CD1c-positive myeloid dendritic cell (primary cell): ENCODE measurements around the gene OR2A7.
A peak's percentile ranks its signal among the peaks of the same experiment; 100 is the strongest.
"Not testable (repeated sequence)": the region's sequence is repeated elsewhere in the genome, so short reads cannot be mapped to it uniquely, and the experiment has no call there.

Experiments
- DNase-seq: peaks from one replicate; pipeline ENCODE4 v3.0.0-alpha.2; 2016; ENCODE audit errors: extremely low spot score

OR2A7 gene

DNA sequence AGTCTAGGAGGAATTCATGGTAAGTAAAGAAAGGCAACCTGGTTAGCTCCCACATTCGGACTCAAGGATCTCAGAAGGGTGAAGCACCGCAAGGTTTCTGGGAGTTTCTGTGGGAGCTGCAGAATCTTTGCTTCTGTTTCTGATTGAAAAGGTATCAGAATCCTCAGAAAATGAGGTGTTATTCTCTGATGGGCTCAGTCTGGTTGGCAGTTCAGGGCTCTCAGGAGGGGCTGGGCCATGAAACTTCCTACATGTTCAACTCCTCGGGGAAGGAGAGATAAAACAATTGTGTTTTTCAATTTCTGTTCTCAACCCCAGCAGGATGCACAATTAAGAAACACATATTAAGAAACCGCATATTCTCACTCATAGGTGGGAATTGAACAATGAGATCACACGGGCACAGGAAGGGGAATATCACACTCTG is 9.1 kb downstream of the OR2A7 start:
- DNase-seq, result no peak

GRCh38 chr7:144252307-144252706 is 12.3 kb downstream of the OR2A7 start:
- not testable (repeated sequence) for DNase-seq

DNA sequence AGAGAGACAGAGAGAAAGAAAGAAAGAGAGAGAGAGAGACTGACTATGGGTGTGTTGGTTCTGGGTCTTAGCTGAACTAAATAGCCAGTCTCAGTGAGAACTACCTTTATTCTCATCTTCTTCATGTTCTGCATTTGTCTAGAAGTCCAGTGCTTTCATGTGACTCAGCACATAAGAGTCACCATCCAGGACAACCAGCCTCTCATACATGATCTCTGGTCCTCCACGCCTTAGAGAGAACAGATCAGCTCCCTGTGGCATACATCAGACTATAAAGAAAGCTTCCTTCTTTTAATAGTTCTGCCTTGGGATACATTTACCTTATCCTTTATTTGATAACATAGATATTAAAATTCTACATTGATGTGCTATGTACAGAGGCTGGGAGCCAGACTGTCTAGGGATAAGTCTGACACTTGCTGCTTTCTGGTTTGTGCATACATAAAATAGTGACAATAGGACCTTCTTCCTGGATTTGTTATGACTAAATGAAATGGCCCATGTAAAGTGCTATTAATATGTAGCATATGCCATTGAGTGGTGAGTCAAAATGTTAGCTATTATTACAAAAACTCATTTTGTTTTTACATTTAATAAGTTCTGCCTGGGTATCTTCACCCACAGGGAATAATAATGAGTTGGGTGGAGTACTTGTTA is 16.8 kb downstream of the OR2A7 start:
- DNase-seq, result not testable (repeated sequence)

GRCh38 chr7:144246967-144247366 is 17.6 kb downstream of the OR2A7 start:
- DNase-seq, result not testable (repeated sequence)

GRCh38 chr7:144245372-144245771 is 19.2 kb downstream of the OR2A7 start:
- DNase-seq, result not testable (repeated sequence)

- not testable (repeated sequence) for DNase-seq
Measured at GRCh38 chr7:144239365-144239764, 25.2 kb downstream of the OR2A7 start, which contains the start of gene OR2A42. Gene OR2A42, minus strand, starts transcription at chr7:144239605. Its CDS starts 6,762 bp downstream, at chr7:144232843.

DNA sequence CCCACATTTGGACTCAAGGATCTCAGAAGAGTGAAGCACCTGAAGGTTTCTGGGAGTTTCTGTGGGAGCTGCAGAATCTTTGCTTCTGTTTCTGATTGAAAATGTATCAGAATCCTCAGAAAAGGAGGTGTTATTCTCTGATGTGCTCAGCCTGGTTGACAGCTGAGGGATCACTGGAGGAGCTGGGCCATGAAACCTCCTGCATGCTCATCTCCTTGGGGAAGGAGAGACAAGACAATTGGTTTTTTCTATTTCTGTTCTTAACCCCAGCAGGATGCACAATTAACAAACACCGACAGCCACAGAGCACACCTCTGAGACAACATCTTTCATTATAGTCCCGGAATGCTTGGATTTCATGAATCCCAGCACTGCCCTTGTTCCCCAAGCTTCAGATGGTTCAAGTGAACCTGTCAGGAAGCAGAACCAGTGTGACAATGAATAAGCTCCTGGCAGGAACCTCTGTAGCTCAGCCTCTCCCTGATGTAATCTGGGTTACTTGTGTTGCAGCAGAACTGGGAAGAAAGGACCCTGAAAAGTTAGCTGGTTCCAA is 26.0 kb downstream of the OR2A7 start:
- not testable (repeated sequence) for DNase-seq

DNA sequence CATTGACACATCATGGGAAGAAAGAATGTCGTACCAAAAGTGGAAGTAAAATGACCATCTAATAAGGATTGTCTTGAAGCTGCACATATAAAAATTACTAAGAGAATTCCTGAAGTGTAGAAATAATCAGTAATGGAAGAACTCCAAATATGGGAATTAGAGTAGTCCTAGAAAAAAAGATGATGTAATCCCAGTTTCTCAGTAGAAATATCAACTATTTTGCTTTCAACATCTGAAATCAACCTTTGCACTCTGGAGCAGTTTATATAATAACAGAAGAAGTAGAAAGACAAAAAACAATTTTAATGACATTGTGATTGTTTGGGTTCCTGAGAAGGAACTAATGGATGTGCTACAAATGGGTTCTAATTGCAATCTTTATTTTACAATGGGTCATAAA is 31.6 kb downstream of the OR2A7 start:
- not testable (repeated sequence) for DNase-seq

DNA sequence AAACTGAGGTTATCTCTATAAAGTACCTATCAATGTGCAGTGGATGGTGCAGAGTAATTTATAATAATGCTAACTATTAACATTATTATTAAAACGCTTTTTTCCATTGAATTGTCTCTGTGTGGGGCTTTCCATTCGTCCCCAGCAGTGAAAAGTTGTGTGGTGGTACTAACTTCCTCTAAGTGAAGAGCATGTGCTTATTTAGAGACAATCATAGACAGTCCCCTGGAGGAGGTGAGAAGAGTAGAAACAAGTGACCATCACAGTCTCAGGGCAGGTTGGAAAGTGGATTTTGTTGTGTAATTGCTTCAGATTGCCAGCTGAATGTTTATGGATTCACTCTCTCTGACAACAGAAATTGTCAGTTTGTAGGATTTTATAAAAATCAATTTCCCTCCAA is 33.6 kb downstream of the OR2A7 start:
- not testable (repeated sequence) for DNase-seq

DNA sequence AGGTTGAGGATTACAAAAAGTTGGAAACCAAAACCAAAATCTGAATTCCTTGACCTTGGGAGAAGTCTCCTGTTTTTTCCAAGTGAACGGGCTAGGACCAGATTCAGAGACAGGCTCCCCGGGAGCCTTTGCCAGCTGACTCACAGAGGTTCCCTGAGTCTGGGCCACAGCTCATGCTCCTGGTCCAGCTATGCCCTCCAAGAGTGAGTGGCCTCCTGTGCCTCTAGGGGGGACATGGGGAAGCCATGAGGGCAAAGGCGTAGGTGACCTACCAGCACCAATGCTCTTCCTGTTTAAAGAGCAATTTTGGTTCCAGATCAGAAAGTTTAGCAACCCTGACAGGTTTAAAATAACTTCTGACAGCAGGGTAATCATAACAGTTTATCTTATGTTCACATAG is 35.8 kb downstream of the OR2A7 start:
- not testable (repeated sequence) for DNase-seq

GRCh38 chr7:144226866-144227265 is 37.7 kb downstream of the OR2A7 start:
- DNase-seq, result not testable (repeated sequence)

GRCh38 chr7:144223675-144224074 is 40.9 kb downstream of the OR2A7 start:
- DNase-seq, result not testable (repeated sequence)

- DNase-seq, result not testable (repeated sequence)
Measured at GRCh38 chr7:144220531-144220930, 44.1 kb downstream of the OR2A7 start.

- not testable (repeated sequence) for DNase-seq
Measured at GRCh38 chr7:144219149-144219548, 45.4 kb downstream of the OR2A7 start.

DNA sequence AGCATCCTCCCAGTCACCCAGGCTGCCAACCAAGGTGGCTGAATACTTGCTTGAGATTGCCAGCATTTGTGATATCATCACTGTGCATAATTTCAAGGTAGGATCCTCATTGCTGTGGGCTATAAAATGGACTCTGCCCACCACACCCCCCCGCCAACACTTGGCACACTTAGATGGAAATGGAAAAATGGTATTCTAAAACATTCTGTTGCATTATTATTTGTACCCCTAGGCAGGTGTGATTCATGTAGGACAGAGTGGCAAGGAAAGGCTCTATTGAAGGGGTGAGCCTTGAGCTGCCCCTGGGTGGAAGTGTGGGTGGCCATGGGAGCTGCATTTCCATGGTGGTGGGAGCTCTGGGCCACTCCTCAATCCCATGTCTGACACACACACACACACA is 46.0 kb downstream of the OR2A7 start:
- peak; percentile 0 for DNase-seq

DNA sequence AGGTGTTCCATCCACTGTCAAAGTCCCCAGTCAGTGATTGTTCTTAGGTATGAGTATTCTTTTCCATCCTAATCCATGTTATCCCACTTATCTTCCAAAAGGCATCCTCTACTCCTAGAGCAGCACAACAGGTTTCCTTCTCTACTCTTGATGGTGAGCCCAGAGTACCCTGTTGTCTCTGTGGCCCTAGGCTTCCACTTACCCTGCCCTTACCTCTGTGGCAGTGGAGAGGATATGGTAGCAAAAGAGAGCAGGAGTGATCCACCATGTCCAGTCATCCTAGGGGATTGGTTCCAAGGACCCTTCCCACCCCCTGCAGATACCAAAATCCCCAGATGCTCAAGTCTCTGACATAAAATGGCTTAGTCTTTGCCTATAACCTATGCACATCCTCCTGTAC is 47.4 kb downstream of the OR2A7 start:
- DNase-seq, result not testable (repeated sequence)
